Gastroesophageal sphincter (tissue), 3 donors: Measurements from ENCODE around the gene SLC2A13.

ENCODE experiments used
- POLR2A ChIP-seq, 2 donors: fragments of 450-650 bp; IDR thresholded peaks; one replicate each; pipeline ENCODE4 v1.6.1; 2017; ENCODE audit warnings: antibody characterized with exemption in 2 of 2, mild to moderate bottlenecking in 2 of 2, moderate library complexity in 1 of 2
- POLR2AphosphoS5 ChIP-seq: sonication (generic); formaldehyde crosslinking; IDR thresholded peaks from one replicate; pipeline ENCODE4 v1.6.1; 2017; ENCODE audit warnings: antibody characterized with exemption
- TF ChIP-seq, protein P1 (sequence below), 4 experiments: fragments of 200-600 bp in 2 of 4; fragments of 450-650 bp in 2 of 4; sonication (generic) in 1 of 4; IDR thresholded peaks; one replicate each; pipeline ENCODE4 v1.5.1; 2017 to 2019; ENCODE audit warnings: antibody characterized with exemption in 4 of 4, mild to moderate bottlenecking in 2 of 4, moderate library complexity in 2 of 4

- TF ChIP-seq, protein P1, sequence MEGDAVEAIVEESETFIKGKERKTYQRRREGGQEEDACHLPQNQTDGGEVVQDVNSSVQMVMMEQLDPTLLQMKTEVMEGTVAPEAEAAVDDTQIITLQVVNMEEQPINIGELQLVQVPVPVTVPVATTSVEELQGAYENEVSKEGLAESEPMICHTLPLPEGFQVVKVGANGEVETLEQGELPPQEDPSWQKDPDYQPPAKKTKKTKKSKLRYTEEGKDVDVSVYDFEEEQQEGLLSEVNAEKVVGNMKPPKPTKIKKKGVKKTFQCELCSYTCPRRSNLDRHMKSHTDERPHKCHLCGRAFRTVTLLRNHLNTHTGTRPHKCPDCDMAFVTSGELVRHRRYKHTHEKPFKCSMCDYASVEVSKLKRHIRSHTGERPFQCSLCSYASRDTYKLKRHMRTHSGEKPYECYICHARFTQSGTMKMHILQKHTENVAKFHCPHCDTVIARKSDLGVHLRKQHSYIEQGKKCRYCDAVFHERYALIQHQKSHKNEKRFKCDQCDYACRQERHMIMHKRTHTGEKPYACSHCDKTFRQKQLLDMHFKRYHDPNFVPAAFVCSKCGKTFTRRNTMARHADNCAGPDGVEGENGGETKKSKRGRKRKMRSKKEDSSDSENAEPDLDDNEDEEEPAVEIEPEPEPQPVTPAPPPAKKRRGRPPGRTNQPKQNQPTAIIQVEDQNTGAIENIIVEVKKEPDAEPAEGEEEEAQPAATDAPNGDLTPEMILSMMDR (IDR thresholded peaks at IDR 0.05), result no peak
- TF ChIP-seq POLR2A (IDR thresholded peaks at IDR 0.05) (no peak), POLR2AphosphoS5 (no peak)
Observed at GRCh38 chr12:39798977-39799376, 306.9 kb downstream of the SLC2A13 start.
